NCI-H187 treated with DMSO at 0.1 percent for 48 hours (cell line): ENCODE measurements around the gene ANAPC5.
"Not testable (repeated sequence)": the region's sequence is repeated elsewhere in the genome, so short reads cannot be mapped to it uniquely, and the experiment has no call there.

ENCODE experiments used
- DNase-seq: peaks from one replicate; lab custom pipeline; 2025; lab: John Stamatoyannopoulos, UW

Gene ANAPC5

GRCh38 chr12:121284551-121285390, 67.4 kb downstream of the ANAPC5 start:
- DNase-seq = no peak

GRCh38 chr12:121283841-121284240, 68.4 kb downstream of the ANAPC5 start:
- DNase-seq = no peak

- no peak for DNase-seq
Observed at GRCh38 chr12:121283388-121283787, 68.8 kb downstream of the ANAPC5 start.

- not testable (repeated sequence) for DNase-seq
Observed at GRCh38 chr12:121282910-121283309, 69.3 kb downstream of the ANAPC5 start.

GRCh38 chr12:121282072-121282742, 70.0 kb downstream of the ANAPC5 start:
- no peak for DNase-seq

GRCh38 chr12:121281116-121281515, 71.1 kb downstream of the ANAPC5 start:
- not testable (repeated sequence) for DNase-seq

GRCh38 chr12:121280531-121280930, 71.7 kb downstream of the ANAPC5 start:
- not testable (repeated sequence) for DNase-seq

GRCh38 chr12:121279507-121279915, 72.7 kb downstream of the ANAPC5 start:
- DNase-seq = no peak

GRCh38 chr12:121279071-121279375, 73.2 kb downstream of the ANAPC5 start:
- DNase-seq = no peak

- no peak for DNase-seq
Observed at GRCh38 chr12:121278169-121279070, 73.8 kb downstream of the ANAPC5 start.

GRCh38 chr12:121277374-121277759, 74.8 kb downstream of the ANAPC5 start:
- no peak for DNase-seq

- DNase-seq = no peak
Observed at GRCh38 chr12:121274036-121274763, 78.0 kb downstream of the ANAPC5 start.

- DNase-seq = no peak
Observed at GRCh38 chr12:121273364-121273896, 78.8 kb downstream of the ANAPC5 start.

- no peak for DNase-seq
Observed at GRCh38 chr12:121267822-121268221, 84.4 kb downstream of the ANAPC5 start.

GRCh38 chr12:121264951-121265515, 87.2 kb downstream of the ANAPC5 start:
- no peak for DNase-seq

GRCh38 chr12:121264135-121264534, 88.1 kb downstream of the ANAPC5 start:
- DNase-seq = no peak

GRCh38 chr12:121263206-121263935, 88.8 kb downstream of the ANAPC5 start:
- no peak for DNase-seq

- no peak for DNase-seq
Observed at GRCh38 chr12:121261398-121261797, 90.8 kb downstream of the ANAPC5 start.

- no peak for DNase-seq
Observed at GRCh38 chr12:121260091-121260490, 92.1 kb downstream of the ANAPC5 start.

- no peak for DNase-seq
Observed at GRCh38 chr12:121259074-121259473, 93.1 kb downstream of the ANAPC5 start.
